ENCODE measurements around the gene TPK1.
"Not testable (repeated sequence)": the region's sequence is repeated elsewhere in the genome, so short reads cannot be mapped to it uniquely, and the experiment has no call there.

Gene TPK1

DNA sequence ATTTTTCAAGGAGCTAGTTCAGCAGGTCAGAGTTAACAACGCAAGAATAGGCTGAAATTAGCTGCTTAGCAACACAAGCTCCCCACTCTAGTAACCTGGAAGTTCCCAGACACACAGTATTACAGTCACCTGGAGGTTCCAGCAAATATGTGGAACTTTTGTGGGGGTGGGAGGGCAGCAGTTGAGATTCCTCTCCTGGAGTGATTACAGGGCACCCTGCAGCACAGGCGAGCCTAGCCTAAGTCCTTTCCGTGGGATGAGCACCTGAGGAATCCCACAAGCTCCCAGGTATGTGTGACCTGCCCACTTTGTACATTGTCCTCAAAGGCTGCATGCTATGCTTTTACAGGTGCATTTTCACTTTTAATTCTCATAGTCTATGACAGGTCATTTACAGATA lies 13.6 kb downstream of the TPK1 start:
- no peak for DNase-seq

DNA sequence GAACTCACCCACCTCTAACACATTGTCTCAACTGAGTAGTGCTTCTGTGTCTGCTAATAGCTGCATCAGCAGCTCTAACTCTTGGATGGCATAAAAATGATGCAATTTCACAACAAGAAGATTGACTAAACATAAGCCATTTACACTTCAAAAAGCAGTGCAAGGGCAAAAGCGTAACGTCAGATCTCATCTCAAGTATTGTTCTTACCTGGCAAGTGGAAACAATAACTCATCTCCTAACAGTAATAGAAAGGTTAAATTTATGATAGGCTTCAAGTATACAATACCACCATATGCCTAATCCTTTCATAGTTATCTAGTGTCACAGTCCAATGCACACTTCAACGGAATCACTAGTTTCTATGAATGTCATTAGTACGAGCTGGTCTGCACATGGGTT lies 14.8 kb downstream of the TPK1 start:
- DNase-seq: no peak

DNA sequence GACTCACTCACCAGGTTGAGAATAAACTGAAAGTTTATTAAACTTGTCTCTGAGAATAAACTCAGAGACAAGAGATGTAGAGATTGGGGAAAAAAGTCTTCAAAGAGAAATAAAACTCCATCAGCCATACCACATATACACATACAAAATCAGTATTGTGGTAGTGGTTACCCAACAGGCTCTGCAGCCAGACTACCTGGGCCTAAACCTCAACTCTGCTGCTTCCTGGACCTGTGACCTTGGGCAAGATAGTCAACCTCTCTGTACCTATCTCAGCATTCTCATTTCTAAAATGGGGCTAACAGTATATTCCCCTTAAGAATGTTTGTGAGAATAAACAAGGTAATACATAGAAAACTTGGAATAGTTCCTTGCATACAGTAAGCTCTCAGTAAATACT lies 15.3 kb downstream of the TPK1 start:
- DNase-seq: no peak

DNA sequence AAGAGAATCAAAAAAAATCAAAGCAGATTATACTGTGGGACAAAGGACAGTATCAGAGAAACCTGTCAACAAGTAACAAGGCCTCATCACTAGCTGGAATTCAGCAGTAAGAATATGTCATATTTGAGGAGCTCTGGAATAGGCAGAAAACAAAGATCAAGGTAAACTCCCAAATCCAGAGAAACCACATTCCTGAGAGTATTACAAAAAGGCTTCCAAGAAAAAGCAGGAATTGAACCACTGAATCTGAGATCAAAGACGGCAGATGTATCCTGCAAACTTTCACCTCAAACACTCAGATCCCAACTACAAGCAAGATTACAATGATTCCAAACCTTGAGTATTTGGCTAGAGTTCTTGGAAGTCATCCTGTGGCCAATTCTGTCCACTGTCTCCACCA lies 16.3 kb downstream of the TPK1 start:
- no peak for DNase-seq

DNA sequence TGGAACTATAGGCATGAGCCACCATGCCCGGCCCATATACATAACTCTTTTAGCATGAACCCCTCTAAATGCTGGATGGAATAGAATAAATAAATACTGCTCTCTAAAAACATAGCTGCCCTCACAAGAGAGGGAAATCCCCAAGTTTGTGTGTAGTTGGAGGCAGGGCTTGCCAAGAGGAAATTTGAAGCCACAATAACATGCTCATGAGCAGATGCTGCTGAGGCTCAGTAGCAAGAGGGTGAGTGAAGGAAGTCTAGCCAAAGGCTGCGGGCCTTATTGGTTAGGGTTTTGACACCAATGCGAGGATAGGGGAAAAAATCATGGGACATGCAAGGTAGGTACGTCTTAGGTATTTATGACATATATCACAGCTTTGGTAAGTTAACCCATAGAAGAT lies 17.3 kb downstream of the TPK1 start:
- DNase-seq: no peak

DNA sequence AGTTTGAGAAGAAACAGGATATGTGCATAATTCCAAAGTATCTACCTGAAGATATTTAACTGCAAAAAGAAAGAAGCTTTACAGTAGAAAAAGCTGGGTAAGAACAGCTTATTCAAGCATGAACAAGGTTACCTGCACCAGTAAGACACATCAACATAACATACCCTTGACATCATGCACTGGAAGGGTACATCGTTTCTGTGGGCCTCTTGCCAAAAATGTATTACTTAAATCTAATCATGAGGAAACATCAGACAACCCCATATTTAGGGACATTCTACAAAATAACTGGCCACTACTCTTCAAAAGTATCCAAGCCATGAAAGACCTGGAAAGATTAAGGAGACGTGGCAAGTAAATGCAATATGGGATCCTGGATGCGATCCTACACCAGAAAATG lies 18.9 kb downstream of the TPK1 start:
- no peak for DNase-seq

DNA sequence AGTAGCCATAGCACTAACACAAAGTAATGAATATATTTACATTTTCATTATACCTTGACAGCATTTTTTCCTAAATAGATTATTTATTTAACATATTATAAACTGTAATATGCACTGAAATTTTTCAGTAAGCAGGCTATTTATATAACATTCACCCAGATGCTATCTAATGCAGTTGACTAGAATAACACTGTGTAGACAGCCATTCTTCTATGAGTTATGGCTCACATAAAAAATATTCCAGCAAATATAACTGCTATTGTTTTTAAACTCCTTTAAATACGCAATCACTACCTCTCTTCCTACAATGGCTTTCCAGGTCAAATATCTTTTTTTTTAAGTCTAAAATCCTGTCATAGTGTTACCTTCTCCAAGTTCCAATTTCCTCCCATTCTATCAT lies 21.6 kb downstream of the TPK1 start:
- no peak for DNase-seq

DNA sequence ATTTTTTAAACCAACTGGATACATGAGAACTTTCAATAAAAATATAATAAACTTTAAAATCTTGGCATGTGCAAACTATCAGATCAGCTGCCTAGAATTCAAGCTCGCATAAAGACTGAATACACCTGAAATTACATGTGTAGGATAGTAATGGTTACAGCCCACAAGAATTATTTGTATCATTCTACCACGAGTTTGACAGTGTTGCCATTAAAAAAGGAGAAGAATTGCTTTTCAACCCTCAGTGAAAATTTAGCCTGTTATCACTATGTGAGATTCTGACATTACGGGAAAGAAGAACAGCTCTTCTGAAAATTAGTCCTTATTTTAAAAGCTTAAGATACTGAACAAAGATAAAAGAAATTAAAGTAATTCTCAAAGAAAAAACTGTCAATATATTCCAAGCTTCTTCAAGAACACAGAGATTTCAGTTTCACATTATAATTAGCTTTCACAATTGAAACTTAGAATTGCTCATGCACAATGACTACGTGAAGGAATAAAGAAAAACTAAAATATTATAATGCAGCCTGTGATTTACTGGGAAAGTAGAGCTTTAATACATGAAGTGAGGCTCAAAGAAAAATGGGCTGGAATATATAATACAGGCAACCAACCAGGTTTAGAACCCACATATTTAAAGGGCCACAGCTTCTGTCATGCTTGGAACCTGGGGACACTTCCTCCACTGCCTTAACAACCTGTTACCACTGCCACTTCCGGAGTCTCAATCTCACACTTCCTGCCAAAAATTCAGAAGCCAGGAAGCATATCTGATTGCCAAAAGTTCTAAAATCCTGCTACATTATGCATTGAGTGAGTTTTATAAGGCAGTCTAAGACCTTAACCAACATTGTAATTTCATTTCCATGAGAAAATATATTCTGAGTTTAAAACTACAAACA lies 23.2 kb downstream of the TPK1 start:
- DNase-seq: no peak

DNA sequence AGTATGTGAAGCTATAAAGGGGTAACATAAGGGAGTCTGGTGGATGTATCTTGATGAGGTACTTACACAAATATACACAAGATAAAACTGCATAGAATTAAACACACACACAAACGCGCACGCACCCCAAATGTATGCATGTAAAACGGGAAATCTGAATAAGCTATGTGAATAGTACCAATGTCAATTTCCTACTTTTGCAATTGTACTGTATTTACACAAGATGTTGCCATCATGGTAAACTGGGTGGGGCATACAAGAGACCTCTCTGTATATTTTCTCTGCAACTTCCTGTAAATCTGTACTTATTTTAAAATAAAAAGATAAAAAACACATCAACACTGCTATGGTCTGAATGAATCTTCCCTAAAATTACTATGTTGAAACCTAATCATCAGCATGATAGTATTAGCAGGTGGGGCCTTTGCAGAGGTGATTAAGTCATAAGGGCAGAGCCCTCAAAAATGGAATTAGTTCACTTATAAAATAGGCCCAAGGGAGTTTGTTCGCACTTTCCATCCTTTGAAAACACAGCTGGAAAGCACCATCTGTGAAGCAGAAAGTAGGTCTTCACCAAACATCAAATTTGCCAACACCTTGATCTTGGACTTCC lies 30.1 kb downstream of the TPK1 start:
- no peak for DNase-seq

DNA sequence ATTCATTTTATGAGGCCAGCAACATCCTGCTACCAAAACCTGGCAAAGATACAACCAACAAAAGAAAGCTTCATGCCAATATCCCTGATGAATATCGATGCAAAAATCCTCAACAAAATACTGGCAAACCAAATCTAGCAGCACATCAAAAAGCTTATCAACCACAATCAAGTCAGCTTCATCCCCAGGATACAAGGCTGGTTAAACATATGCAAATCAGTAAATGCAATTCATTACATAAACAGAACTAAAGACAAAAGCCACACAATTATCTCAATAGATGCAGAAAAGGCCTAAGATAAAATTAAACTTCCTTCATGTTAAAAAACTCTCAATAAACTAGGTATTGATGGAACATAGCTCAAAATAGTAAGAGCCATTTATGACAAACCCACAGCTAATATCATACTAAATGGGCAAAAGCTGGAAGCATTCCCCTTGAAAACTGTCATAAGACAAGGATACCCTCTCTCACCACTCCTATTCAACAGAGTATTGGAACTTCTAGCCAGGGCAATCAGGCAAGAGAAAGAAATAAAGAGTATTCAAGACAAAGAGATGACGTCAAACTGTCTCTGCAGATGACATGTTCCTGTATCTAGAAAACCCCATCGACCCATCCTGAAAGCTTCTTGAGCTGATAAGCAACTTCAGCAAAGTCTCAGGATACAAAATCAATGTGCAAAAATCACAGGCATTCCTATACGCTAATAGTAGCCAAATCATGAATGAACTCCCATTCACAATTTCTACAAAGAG lies 35.0 kb downstream of the TPK1 start:
- not testable (repeated sequence) for DNase-seq

DNA sequence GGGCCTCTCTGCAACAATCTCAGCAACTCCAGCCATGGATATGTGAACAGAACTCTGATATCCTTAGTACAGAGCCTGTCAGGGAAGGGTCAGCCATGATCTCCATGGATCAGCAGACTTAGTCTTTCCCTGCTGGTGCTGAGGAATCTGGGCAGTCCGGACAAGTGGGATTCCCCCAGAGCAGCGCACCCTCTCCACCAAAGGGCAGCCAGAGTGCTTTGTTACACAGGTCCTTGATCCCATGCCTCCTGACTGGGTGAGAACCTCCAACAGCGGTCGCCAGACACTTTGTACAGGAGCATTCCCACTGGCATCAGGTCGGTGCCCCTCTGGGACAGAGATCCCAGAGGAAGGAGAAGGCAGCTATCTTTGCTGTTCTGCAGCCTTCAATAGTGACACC lies 38.9 kb downstream of the TPK1 start:
- DNase-seq: no peak

DNA sequence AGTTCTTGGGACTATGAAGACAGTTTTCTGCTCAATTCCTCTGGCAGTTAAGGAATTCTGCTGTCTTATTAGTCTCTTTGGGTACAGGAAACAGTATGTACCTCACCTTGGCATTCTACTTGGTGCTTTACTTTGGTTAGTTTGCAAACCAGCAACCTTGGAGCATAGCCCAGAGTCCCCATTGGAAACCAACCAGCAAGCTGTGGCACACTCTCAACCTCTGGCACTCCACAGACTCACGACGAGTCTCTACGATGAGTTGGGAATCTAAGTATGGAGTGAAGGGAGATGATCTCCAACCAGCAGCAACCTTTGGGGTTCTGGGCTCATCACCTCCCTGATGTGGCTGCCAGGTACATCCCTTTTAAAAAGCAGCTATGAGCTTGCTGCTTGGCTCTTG lies 43.8 kb downstream of the TPK1 start:
- DNase-seq: no peak

DNA sequence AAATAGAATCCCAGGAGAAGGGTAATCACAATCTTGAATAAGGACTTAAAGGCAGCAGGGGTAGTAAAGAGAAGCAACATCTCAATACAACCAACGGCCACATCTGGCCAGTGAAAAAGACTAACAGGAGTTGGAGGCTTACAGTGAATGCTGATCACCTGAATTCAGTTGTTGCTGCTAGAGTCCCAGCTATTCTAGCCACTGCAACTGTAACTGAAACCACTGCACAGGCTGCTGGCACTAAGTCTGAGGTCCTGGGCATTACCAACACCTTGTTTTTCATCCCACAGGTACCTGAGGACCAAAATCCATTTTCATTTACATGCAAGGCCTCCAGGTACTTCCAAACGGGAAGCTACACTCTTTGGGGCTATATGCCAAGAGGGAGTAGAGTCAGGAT lies 44.4 kb downstream of the TPK1 start:
- no peak for DNase-seq

DNA sequence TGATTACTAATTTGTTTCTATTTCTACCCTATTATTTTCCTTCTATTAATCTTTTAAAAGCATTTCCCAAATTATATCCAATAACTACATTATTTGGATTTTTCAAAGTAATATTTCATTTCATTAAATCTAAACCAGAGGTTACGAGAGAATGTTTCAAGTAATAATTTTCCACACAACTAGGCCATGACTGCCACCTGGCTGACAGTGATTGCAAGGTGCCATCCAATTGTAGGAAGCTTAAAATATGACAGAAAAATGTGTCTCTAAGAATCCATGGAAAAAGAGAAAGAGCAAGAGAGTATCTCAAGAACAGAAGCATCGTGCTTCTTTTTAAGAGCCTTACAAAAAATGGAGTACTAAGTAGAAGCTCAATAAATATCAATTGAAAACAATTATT lies 48.7 kb downstream of the TPK1 start:
- DNase-seq: no peak

DNA sequence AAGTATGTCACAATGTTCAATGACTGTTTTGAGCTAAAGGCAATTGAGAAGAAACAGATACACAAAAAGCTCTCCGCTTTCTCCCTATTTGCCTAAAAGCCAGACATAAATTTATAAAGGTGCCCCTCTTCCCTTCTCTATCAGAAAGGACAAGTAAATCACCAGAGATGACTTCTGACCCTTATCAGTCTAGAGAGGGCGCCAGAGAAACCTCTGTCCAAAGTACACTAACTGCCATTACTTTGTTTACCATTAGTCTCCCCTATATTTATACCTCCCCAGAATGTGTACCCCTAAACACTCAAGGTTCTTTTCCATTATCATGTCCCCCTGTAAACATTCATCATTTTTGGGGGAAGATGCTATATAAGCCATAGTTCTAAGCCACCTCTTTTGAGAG lies 49.3 kb downstream of the TPK1 start:
- no peak for DNase-seq

DNA sequence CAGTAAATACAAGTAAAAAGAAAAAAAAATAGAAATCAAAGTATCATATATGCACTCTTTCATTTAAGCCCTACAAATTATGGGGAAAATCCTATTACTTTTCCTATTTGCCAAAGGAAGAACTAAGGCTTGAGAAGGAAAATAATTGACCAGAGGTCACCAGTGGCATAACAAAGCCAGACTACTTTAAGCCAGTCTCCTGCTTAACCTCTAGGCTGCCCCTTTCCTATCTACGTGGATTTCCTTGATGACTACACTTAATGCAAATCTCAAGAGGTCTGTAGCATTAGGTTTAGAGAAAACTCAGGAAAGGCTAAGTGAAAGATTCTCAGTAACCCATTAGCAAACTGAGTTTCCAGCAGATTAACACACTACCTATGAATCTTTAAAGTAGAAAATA lies 49.8 kb downstream of the TPK1 start:
- no peak for DNase-seq

DNA sequence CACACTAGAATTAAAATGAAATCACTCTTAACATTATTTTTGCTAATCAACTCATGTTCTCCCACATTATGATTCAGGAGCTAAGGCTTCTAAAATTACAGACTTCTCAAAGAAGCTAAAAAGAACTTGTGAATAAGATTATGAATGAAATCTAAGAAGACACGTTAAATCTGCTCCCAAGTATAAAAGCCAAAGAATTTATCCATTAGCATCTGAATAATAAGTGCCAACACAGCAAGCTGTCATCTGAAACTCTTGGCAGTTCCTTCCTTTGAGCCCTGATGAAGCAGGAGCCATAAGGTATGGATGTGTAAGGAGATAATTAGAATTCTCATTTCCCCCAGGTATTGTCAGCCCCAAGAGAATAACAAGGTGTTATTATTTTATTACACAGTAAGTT lies 50.3 kb downstream of the TPK1 start:
- no peak for DNase-seq

DNA sequence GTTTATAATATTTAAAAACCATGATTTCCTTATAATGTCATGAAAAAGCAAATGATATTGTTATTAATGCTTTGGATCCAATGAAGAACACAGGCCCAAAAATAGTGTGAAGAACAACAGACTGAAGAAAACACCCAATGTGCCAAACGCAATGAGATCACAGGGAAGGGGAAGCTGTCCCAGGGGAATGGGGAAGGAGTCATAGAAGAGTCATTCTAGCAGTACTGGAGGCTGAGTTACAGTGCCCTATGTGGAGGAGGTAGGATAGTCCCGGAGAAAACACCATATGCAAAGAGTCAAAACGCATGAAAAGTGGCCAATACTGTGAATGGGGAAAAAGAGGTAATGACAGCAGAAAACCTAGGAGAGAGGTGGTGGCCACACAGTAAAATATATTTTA lies 50.9 kb downstream of the TPK1 start:
- peak; percentile 13 for DNase-seq

DNA sequence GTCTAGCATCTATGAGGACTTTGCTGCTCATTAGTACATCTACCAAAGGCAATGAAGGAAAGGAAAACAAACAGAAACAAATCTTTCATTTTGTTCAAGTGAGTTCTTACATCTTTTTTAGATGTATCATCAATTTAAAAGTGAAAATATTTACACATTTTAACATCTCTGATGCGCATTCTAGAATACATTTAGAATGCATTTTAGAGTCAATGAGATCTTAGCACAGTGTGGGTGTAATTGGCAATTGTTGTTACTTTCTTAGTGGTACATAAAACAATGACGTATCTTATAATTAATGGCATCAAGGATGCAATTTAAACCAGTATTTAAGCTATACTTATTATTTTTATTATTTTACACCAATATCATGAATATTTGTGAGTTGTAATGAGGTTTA lies 51.4 kb downstream of the TPK1 start:
- DNase-seq: no peak

DNA sequence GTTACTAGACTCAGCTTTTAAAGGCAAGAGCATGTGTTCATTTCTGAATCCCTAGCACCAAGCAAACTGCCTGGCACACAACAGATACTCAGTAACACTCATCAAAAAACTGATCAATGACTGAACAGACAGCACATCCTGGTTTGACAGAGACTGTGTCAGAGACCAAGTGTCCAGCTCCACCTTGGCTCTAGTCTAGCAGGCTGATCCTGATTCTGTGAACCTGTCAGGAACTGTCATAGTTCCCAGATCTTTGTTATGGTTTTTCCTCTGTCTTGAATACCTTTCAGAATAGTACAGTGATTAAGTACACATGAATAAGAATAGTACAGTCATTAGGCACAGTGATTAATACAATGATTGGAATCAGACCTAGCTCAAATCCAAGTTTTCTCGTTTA lies 53.0 kb downstream of the TPK1 start:
- DNase-seq: no peak

DNA sequence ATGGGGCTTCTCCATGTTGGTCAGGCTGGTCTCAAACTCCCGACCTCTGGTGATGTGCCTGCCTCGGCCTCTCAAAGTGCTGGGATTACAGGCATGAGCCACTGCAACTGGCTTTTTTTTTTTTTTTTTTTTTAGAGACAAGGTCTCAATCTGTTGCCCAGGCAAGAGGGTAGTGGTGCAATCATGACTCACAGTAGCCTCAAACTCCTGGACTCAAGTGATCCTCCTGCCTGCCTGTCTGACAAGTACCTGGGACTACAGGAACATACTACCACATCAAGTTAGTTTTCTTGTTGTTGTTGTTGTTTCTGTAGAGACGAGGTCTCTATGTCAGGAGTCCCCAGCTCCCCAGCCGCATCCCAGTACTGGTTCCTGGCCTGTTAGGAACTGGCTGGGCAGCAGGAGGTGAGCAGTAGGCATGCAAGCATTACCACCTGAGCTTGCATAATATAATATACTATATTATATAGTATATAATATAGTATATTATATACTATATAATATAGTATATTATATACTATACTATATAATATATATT lies 55.7 kb downstream of the TPK1 start:
- DNase-seq: no peak

DNA sequence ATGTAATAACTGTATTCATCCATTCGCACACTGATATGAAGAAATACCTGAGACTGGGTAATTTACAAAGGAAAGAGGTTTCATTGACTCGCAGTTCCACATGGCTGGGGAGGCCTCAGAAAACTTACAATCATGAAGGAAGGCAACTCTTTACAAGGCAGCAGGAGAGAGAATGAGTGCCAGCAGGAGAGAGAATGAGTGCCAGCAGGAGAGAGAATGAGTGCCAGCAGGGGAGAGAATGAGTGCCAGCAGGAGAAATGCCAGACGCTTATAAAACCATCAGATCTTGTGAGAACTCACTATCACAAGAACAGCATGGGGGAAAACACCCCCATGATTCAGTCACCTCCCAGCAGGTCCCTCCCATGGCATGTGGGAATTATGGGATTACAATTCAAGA lies 58.0 kb downstream of the TPK1 start:
- DNase-seq: not testable (repeated sequence)
